ENCODE results near the gene MCU.

DNA sequence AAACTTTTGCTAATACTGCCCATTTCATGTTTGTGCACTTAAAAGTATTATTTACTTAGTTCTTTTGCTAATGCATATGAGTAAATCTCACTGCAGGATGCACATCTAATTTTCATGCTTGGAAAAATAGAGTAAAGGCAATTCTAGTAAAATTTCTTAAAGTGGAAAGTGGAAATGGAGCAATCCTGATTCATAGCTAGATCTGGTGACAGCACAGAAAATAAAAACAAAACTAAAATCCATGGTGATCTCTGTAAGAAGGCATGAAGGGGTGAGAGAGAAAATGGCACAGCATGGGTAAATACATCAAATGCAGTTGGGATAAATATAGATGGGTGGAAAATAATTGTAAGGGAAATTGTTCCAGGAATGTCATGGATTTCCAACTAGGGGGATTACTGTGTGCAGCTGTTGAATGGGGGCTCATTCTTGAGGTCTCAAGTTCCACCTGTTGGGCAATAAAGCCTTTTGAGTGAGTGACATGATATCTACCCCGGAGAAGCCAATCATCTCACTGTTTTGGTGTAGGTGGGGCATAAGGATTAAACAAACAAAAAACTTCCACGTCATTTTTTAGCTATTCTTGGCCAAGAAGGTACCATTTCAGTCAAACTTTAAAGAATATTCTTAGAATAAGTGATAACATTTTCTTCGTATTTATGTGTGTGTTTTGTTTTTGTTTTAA is 1.7 kb upstream of the MCU start:
- TF ChIP-seq CTCF (IDR thresholded peaks at IDR 0.05; ENCODE audit: insufficient read depth, low read depth, low read length) (no peak), EZH2 (IDR thresholded peaks at IDR 0.05; ENCODE audit: insufficient read depth, low read length) (no peak)
